Body of pancreas (tissue), 4 donors: ENCODE results near the gene NR2F1-AS1.

Experiments used
- POLR2A ChIP-seq, 3 donors: fragments of 450-650 bp; IDR thresholded peaks; one replicate each; pipeline ENCODE4 v1.6.1; 2016; ENCODE audit warnings: antibody characterized with exemption in 3 of 3, mild to moderate bottlenecking in 2 of 3
- TF ChIP-seq, protein P1 (sequence below), 7 experiments: fragments of 450-650 bp in 4 of 7; fragments of 200-600 bp in 3 of 7; sonication (generic) in 3 of 7; IDR thresholded peaks; one replicate each; pipeline ENCODE4 v1.5.1; 2016 to 2019; ENCODE audit warnings: antibody characterized with exemption in 7 of 7

DNA sequence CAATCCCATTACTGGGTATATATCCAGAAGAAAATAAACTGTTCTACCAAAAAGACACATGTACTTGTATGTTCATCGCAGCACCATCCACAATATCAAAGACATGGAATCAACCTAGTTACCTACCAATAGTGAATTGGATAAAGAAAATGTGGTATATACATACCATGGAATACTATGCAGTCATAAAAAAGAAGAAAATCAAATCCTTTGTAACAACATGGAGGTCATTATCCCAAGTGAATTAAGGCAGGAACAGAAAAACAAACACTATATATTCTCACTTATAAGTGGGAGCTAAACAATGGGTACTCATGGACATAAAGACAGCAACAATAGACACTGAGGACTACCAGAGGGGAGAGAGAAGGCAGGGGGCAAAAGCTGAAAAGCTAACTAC is 67.7 kb downstream of the NR2F1-AS1 start:
- TF ChIP-seq, protein P1, sequence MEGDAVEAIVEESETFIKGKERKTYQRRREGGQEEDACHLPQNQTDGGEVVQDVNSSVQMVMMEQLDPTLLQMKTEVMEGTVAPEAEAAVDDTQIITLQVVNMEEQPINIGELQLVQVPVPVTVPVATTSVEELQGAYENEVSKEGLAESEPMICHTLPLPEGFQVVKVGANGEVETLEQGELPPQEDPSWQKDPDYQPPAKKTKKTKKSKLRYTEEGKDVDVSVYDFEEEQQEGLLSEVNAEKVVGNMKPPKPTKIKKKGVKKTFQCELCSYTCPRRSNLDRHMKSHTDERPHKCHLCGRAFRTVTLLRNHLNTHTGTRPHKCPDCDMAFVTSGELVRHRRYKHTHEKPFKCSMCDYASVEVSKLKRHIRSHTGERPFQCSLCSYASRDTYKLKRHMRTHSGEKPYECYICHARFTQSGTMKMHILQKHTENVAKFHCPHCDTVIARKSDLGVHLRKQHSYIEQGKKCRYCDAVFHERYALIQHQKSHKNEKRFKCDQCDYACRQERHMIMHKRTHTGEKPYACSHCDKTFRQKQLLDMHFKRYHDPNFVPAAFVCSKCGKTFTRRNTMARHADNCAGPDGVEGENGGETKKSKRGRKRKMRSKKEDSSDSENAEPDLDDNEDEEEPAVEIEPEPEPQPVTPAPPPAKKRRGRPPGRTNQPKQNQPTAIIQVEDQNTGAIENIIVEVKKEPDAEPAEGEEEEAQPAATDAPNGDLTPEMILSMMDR (IDR thresholded peaks at IDR 0.05): no peak
- TF ChIP-seq POLR2A (IDR thresholded peaks at IDR 0.05): no peak
